ENCODE results near the gene MEG3.
A peak's percentile ranks its signal among the peaks of the same experiment; 100 is the strongest.

MEG3 gene

GRCh38 chr14:100846309-100846859 is 20.5 kb downstream of the MEG3 start:
- DNase-seq (ENCODE audit: low read depth in 2 of 2) = no peak

GRCh38 chr14:100849115-100849781 is 23.3 kb downstream of the MEG3 start:
- DNase-seq (ENCODE audit: low read depth in 2 of 2) = no peak

GRCh38 chr14:100850841-100851585 is 25.1 kb downstream of the MEG3 start:
- peak; percentile 72 to 80 for DNase-seq (ENCODE audit: low read depth in 2 of 2)

- no peak for DNase-seq (ENCODE audit: low read depth in 2 of 2)
These were observed 25.6 kb downstream of the MEG3 start for GRCh38 chr14:100851586-100851916.

- no peak for DNase-seq (ENCODE audit: low read depth in 2 of 2)
These were observed 26.2 kb downstream of the MEG3 start for GRCh38 chr14:100851946-100852620.

GRCh38 chr14:100854435-100854834 is 28.5 kb downstream of the MEG3 start:
- no peak for DNase-seq (ENCODE audit: low read depth in 2 of 2)

- no peak for DNase-seq (ENCODE audit: low read depth in 2 of 2)
These were observed 29.5 kb downstream of the MEG3 start for GRCh38 chr14:100855256-100855930.

GRCh38 chr14:100856056-100856950 is 30.4 kb downstream of the MEG3 start:
- no peak for DNase-seq (ENCODE audit: low read depth in 2 of 2)

- no peak for DNase-seq (ENCODE audit: low read depth in 2 of 2)
These were observed 31.5 kb downstream of the MEG3 start for GRCh38 chr14:100857233-100857922.

- no peak for DNase-seq (ENCODE audit: low read depth in 2 of 2)
These were observed 32.3 kb downstream of the MEG3 start for GRCh38 chr14:100857923-100858837.

- no peak for DNase-seq (ENCODE audit: low read depth in 2 of 2)
These were observed 32.9 kb downstream of the MEG3 start for GRCh38 chr14:100858838-100859220.

- no peak for DNase-seq (ENCODE audit: low read depth in 2 of 2)
These were observed 33.9 kb downstream of the MEG3 start for GRCh38 chr14:100859781-100860180.

GRCh38 chr14:100860556-100861187 is 34.8 kb downstream of the MEG3 start:
- no peak for DNase-seq (ENCODE audit: low read depth in 2 of 2)

GRCh38 chr14:100861188-100861936 is 35.4 kb downstream of the MEG3 start:
- no peak for DNase-seq (ENCODE audit: low read depth in 2 of 2)

GRCh38 chr14:100861937-100862247 is 36.0 kb downstream of the MEG3 start:
- no peak for DNase-seq (ENCODE audit: low read depth in 2 of 2)

GRCh38 chr14:100862277-100862676 is 36.4 kb downstream of the MEG3 start:
- DNase-seq (ENCODE audit: low read depth in 2 of 2) = no peak

- no peak for DNase-seq (ENCODE audit: low read depth in 2 of 2)
These were observed 36.9 kb downstream of the MEG3 start for GRCh38 chr14:100862793-100863192.

GRCh38 chr14:100864206-100864605 is 38.3 kb downstream of the MEG3 start:
- no peak for DNase-seq (ENCODE audit: low read depth in 2 of 2)

Measured in activated CD4-positive, alpha-beta T cell treated with anti-CD3 and anti-CD28 coated beads for 24 hours (primary cell).